HG03103 (cell line): Measurements from ENCODE around the gene HLF.
A peak's percentile ranks its signal among the peaks of the same experiment; 100 is the strongest.

Source experiments
- ATAC-seq: cut with Tn5 transposase; IDR thresholded peaks from one replicate; pipeline ENCODE4 v1.9.1; 2021; ENCODE audit warnings: low read depth; ENCODE audit not compliant: unreplicated experiment

Gene HLF

DNA sequence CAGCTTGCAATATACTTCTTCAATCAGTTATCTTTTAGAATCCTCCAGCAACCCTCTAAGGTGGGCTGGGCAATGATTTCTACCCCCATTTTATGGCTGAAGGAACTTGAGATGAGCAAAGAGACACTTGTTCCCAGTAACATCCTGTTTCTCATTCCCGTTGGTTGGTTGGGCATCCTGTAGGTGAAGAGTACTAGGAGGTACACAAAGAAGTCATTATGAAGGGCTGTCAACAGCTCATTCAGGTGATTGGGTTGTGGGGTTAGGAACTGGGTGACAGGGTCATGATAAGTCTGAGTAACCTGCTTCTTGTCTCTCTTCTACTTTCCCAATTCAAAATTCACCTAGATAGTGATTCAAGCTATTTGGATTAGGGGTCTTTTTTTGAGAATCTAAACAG, 80.4 kb downstream of the HLF start:
- ATAC-seq: no peak

DNA sequence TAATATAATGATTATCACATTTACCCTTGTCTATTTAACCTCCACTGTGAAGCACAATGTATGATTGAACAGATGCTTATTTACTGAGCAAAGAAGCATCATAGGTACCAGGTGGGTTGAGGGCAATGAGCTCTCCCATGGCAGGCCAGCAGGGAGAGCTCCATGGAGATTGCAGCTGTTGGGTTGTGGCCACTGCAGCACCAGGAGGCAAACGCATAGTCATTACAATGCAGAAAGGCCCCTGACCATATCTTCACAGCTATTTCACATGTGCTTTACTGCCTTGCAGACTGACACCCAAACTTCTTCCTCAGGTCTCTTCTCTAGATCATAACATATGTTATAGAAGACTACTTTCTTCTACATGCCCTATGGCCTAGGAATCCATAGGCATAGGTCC, 81.9 kb downstream of the HLF start:
- no peak for ATAC-seq

DNA sequence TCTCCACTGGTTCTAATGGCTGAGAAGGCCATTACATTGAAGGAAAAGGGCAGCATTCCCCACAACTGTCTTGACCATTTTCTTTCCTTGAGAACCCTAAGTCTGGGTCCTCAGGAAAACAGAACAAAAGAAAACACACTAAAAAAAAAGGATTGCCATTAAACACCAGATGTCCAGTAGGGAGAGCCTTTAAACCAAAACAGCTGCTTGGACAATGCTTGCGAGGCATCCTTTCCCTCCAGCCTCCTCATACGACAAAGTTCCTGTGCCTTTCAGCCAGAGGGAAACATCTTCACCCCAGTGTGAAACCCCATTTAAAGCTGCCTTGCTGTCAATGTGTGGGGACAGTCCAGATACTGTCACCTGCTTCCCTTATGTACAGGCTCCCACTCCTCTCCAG, 82.6 kb downstream of the HLF start:
- ATAC-seq: no peak

GRCh38 chr17:55348749-55349354, 84.1 kb downstream of the HLF start:
- no peak for ATAC-seq

DNA sequence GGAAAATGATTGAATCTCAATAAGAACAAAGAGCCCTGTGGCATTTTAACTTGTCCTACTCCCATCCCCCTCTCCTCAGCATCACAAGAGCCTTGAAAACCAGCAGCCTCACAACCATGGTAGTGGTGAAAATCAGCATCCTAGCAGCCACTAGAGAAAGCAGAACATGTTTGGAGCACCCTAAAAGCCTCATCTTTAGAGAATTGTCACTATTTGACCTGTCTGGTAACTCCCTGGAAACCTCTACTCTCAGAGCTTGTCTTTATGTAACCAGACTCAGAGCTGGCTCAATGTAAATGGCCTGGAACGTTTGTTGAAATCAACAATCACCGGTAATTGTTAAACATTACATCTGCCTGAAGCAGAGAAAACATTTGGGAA, 86.1 kb downstream of the HLF start:
- no peak for ATAC-seq

DNA sequence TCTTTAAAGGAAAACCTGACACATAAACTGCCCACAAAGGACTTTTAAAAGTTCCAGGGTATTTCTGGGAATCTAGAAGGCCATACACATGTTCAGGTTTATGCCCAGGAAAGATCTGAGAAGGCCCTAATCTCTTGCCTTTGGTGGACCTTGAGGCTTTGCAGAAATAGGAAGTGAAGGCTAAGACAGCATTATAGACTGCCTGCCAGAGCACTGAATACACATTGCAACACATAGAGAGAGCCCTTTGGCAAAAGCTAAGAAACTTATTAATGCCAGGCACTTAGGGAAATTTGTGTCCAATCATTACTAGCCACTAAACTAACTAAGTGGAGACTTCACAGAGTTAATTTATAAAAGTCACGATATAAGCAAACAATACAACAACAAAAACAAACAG, 86.5 kb downstream of the HLF start:
- no peak for ATAC-seq

GRCh38 chr17:55354010-55354409, 89.2 kb downstream of the HLF start:
- ATAC-seq: no peak

- ATAC-seq: no peak
Observed at GRCh38 chr17:55354941-55355340, 90.2 kb downstream of the HLF start.

DNA sequence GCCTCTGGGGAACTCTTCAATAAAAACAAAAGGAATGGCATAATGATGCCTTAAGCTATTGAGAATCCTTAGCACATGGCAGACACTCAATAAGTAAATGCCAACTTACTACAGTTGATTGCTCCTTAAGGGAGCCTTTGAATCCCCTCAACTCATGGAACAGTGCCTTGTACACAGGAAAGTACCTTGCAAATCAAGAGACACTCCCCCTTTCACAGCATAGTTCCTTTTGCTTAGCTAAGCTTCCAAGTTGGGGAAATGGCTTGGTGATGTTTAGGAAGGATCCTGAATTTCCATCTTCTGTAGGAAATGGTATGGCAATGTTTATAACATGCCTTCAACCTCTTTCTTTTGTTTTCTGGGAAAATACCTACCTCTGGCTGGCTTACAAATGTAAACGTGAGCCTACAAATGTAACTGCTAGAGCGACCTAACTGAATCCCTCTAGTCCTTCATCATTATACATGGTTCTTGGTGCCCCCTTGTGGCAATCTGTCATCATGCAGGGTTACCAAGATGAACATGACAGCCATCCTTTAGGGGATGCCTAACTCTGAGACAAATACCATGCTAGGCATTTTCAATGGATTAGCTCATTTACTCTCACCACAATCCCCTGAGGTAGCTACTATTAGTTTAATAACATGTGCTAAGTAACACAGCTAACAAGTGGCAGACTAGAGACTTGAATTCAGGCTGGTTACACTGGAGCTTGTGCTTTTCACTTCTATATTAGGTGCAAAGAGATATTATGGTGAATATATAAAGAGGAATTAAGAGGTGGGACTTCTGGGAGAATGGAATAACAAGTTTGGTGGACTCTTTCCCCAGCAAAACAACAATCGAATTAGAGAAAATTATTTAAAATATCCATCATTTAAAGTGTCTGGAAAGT, 91.9 kb downstream of the HLF start:
- ATAC-seq: peak; percentile 96

- ATAC-seq: no peak
Observed at GRCh38 chr17:55360971-55361370, 96.2 kb downstream of the HLF start.

DNA sequence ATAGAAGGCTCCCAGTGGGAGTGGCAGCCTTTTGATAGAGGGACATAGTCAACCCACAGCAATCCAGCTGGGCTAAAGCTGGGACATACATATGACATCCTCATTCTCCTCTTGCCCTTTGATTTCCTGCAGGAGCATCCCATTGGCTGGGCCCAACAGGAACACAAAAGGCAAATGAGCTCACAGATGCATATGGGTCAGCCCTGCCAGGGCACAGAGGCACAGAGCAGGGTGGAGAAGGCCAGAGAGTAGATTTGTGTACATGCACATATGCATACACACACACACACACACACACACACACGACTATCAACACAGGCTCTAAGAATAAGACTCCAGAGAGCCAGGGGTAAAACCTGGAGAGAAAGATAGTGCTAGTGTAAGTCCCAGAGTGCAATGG, 98.3 kb downstream of the HLF start:
- ATAC-seq: no peak

- no peak for ATAC-seq
Observed at GRCh38 chr17:55366020-55366481, 101.3 kb downstream of the HLF start.

DNA sequence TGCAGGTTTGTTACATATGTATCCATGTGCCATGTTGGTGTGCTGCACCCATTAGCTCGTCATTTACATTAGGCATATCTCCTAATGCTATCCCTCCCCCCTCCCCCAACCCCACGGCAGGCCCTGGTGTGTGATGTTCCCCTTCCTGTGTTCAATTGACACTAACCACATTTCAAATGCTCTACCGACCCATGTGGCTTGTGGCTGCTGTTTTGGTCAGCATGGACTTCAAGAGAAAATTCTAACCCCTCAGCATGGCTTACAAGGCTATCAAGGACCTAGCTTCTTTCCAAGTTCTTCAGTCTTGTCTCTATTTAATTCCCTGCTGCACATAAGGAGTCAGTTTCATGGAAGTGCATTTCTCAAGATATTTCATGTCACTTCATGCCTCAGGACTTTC, 103.9 kb downstream of the HLF start:
- no peak for ATAC-seq
